ENCODE results near the gene STEAP4. TPM values are rescaled to one million over a fixed set of nuclear protein-coding genes. Genes with fewer than 3 reads are reported as not detected.

The STEAP4 gene
- total RNA-seq, 1 experiment from 2014 or later: not detected

DNA sequence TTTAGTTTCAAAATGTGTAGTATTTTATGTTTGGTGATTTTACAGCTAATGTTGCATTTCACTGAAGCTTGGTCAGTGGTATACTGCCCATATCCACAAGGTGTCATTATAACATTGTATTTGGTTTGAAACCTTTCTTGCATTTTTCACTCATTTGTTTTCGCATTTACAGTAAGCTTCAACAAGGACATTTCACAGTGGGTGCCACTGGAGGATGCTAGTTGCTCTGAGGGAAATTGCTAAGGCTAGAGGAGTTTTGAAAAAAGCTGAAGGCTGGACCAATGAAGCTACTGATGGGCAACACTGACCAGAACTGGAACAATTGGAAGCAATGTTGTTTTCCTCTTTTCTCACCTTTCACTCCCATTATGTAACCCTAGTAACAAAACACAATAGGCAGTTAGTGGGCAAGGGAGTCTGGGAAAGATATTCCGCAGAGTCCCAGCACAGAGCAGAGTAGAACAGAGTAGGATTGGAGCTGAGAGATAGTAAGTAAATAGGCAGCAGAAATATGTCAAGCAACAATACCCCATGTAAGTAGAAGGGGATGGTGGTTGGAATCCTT, 63.3 kb downstream of the STEAP4 start:
- peak; percentile 86 for DNase-seq (ENCODE audit: low read depth, low spot score)
- in situ Hi-C loops (cut with HindIII; ENCODE audit: low pct_unique_long_range_greater_than_20kb, low sequenced_read_pairs): no loop called here

DNA sequence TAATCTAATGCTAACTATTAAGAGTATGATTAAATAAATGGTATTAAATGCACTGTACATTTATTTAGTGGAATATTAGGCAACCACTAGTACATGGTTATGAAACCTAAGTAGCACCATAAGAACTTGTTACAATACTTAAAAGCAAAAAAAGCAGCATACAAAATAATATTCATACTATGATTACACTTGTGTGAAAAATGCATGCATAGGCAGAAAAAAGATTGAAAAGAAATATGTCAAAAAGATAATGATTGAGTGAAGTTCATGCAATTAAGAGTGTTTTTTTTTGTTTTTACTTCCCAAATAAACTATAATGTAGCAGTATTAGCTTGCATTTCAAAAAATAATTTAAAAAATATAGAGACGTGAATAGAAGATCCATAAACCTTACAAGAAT, 66.8 kb downstream of the STEAP4 start:
- in situ Hi-C loops (cut with HindIII; ENCODE audit: low pct_unique_long_range_greater_than_20kb, low sequenced_read_pairs): no loop called here
- no peak for DNase-seq (ENCODE audit: low read depth, low spot score)

DNA sequence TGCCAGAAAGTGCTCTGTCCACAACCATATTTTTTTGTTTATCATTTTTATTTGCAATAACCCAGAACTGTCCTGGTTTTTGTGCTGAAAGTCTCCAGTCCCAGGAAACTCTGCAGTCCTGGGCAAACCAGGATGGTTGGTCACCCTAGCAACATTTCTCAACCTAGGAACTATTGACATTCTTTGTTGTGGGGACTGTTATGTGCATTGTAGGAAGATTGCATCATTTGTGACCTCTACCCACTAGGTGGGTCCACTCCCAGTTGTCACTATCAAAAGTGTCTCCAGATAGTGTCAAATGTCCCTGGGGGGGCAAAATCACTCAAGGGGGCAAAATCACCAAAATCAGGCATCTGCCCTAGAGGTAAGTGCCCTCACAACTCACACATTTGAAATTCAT, 72.9 kb downstream of the STEAP4 start:
- in situ Hi-C loops (cut with HindIII; ENCODE audit: low pct_unique_long_range_greater_than_20kb, low sequenced_read_pairs): no loop called here
- no peak for DNase-seq (ENCODE audit: low read depth, low spot score)

DNA sequence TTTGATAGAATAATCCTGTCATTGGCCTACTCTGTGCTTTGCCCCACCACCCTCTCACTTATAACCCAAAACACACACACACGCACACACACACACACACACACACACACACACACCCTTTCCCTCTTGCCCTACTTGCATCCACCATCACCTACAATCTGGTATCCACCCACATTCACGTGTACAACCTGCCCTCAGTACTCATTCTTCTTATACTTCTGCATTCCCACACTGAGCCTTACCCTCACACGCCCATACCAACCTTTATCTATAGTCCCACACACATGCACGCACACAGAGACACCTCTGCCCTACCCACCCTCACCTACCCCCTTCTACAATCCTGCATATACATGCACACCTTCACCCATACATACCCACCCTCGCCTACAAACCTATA, 76.0 kb downstream of the STEAP4 start:
- in situ Hi-C loops (cut with HindIII; ENCODE audit: low pct_unique_long_range_greater_than_20kb, low sequenced_read_pairs): no loop called here
- DNase-seq (ENCODE audit: low read depth, low spot score): no peak

DNA sequence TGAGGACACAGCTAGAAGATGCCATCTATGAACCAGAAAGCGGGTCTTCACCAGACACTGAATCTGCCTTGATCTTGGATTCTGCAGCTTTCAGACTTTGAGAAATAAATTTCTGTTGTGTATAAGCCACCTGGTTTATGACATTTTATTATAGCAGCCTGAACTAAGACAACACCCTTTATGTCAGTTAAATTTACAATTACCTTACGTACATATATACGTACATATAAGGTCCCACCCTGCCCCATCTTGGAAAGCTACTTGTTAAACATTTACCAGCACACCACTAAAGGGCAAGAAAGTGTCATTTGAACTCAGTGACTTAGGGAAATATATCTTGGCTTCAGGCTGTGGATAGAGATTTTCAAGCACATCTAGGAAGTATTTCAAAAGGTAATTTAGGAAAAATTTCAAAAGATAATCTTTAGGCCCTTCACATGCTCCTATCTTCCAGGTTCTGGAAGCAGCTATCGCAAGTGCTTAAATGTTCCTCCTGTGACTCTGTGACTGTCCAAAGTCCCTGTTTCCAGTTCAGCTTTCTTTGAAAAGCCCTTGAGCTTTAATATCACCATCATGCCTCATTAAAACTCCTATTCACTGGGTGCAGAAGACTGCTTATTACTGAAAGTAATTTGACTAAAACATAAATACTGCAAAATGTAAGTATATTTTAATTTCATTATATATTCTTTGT, 77.2 kb downstream of the STEAP4 start:
- no peak for DNase-seq (ENCODE audit: low read depth, low spot score)
- in situ Hi-C loops (cut with HindIII; ENCODE audit: low pct_unique_long_range_greater_than_20kb, low sequenced_read_pairs): no loop called here

DNA sequence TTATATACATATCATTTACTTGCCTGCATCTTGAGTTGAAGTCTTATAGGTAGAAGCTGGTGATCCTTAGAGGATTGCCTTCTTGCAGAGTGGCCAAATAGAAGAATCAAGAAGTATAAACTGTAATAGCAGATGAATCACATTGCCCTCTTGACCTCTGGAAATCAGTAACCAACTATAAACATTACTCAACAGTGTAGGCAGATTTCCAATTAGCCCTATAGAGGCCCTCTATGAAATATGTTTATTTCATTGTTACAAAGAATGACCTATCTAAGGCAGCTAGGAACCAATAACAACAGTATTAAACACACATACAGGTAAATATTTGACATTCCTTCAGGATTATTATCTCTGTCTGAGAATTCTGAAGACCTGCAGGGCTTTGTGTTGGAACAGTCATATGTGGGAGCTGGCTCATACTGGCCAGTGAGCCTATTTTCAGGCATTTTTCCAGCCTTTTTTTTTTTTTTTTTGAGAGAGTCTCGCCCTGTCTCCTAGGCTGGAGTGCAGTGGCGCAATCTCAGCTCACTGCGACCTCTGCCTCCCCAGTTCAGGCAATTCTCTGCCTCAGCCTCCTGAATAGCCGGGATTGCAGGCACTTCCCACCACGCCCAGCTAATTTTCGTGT, 79.7 kb downstream of the STEAP4 start:
- in situ Hi-C loops (cut with HindIII; ENCODE audit: low pct_unique_long_range_greater_than_20kb, low sequenced_read_pairs): no loop called here
- no peak for DNase-seq (ENCODE audit: low read depth, low spot score)

DNA sequence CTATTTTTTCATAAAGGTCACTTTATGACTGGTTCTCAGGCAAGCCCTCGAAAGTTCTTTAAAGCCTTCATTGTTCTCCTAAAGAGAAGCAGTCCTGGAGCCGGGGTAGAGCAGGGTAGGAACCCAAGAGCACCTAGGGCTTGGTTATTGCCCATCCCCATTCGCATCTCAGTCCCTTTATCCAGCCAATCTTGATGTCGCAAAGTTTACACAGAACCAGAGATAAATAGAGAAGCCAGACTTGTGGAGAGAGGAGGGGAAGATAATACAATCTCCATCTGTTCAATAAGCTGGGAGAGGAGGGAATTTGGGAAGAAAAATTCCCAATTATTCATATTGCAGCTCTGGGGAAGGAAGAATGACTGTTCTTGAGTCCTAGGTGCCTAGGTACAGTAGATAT, 80.5 kb downstream of the STEAP4 start:
- DNase-seq (ENCODE audit: low read depth, low spot score): no peak
- in situ Hi-C loops (cut with HindIII; ENCODE audit: low pct_unique_long_range_greater_than_20kb, low sequenced_read_pairs): no loop called here

DNA sequence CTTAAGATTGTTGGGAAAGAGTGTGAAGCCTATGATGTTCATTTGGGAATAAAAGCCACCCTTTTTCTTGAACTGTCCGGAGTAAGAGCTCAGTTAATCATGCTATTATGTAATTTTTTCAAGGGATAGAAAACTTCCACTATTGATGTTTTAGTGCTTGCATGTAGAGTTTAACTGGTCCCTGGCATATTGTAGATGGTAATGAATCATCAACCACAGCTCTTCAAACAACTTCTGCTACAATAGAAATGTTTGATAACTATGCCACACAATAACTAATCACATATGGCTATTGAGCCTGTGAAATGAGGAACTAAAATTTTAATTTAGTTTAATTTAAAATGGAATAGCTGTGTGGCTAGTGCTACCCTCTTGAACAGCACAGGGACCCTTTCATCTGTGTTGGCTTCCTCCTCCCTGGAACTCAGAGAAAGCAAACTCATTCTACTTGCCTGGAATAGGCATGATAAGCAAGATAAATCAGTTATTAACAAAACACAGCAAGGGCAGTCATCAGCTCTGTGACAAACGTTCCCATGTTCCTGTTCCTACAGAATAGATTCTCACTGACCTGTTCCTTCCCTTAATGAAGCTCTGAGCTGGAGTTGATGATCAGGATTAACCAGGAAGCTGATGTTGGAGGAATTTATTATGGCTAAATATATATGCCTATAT, 82.0 kb downstream of the STEAP4 start:
- in situ Hi-C loops (cut with HindIII; ENCODE audit: low pct_unique_long_range_greater_than_20kb, low sequenced_read_pairs): no loop called here
- no peak for DNase-seq (ENCODE audit: low read depth, low spot score)

DNA sequence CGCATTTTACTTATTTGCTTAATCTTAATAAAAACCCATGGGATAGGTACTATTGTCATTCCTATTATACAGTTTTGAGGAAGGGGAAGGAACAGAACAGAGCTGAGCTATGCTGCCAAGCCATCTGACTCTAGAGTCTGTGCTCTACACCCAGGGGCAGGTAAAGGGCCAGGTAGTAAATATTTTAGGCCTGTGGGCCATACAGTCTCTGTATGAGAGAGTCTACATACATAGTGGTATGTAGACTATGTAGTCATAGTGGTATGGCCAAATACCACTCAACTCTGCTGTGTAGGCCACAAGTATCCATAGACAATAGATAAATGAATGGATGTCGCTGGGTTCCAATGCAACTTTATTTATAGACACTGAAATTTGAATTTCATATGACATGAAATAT, 83.4 kb downstream of the STEAP4 start:
- DNase-seq (ENCODE audit: low read depth, low spot score): no peak
- in situ Hi-C loops (cut with HindIII; ENCODE audit: low pct_unique_long_range_greater_than_20kb, low sequenced_read_pairs): no loop called here

Other genes starting within 250 kb of the STEAP4 start
- 168 and 195 TPM in 2 replicates for gene SRI, start 86.9 kb downstream of the STEAP4 start, total RNA-seq (2014; rRNA removed; shearing (Covaris generic))

Measured in SK-MEL-5 (cell line).